Osteoblast (primary cell): ENCODE results near the gene SETD1A. TPM values are rescaled to one million over a fixed set of nuclear protein-coding genes. Genes with fewer than 3 reads are reported as not detected.
A peak's percentile ranks its signal among the peaks of the same experiment; 100 is the strongest.

Source experiments
- DNase-seq: peaks from one replicate; pipeline ENCODE4 v3.0.0; 2011; ENCODE audit warnings: low spot score, mixed read lengths; ENCODE audit not compliant: insufficient read length; ENCODE audit errors: missing footprints
- H2AFZ ChIP-seq: 2 replicates; pipeline ENCODE4 v1.6.0; 2011; ENCODE audit warnings: mild to moderate bottlenecking, low read length
- H3K27ac ChIP-seq: 2 replicates; pipeline ENCODE4 v1.5.1; 2011; ENCODE audit warnings: mild to moderate bottlenecking, low read depth, low read length, moderate library complexity
- H3K27me3 ChIP-seq: 2 replicates; pipeline ENCODE4 v1.6.0; 2012; ENCODE audit warnings: mild to moderate bottlenecking, control low read depth, inconsistent platforms, low read length, moderate library complexity; ENCODE audit not compliant: insufficient read depth
- H3K36me3 ChIP-seq: 2 replicates; pipeline ENCODE4 v1.5.1; 2011; ENCODE audit warnings: mild to moderate bottlenecking, low read length, control low read depth, moderate library complexity; ENCODE audit not compliant: insufficient read depth
- H3K4me1 ChIP-seq: 2 replicates; pipeline ENCODE4 v1.5.1; 2011; ENCODE audit warnings: mild to moderate bottlenecking, low read length, control low read depth, moderate library complexity; ENCODE audit not compliant: insufficient read depth
- H3K4me2 ChIP-seq: 2 replicates; pipeline ENCODE4 v1.6.0; 2011; ENCODE audit warnings: mild to moderate bottlenecking, low read length; ENCODE audit not compliant: insufficient read depth
- H3K4me3 ChIP-seq: fragments of 200-600 bp; sonication (generic); 3 replicates; pipeline ENCODE4 v1.5.1; 2012; ENCODE audit warnings: mild to moderate bottlenecking, low read length, inconsistent platforms; ENCODE audit not compliant: insufficient read depth
- H3K79me2 ChIP-seq: 2 replicates; pipeline ENCODE4 v1.6.0; 2012; ENCODE audit warnings: mild to moderate bottlenecking, low read length, control low read depth, inconsistent platforms; ENCODE audit not compliant: insufficient read depth
- H3K9me3 ChIP-seq: 2 replicates; pipeline ENCODE4 v1.5.1; 2011; ENCODE audit warnings: low read depth, low read length, control low read depth
- H4K20me1 ChIP-seq: 2 replicates; pipeline ENCODE4 v1.6.0; 2012; ENCODE audit warnings: mild to moderate bottlenecking, low read length, control low read depth; ENCODE audit not compliant: insufficient read depth
- total RNA-seq: library from RNA; depleted of rRNA; stranded (reverse); fragments of >200 nt; gene quantifications from 2 replicates; pipeline ENCODE4 v1.2.3, GENCODE V29; 2012
- TF ChIP-seq, protein P1 (sequence below): IDR thresholded peaks from 2 replicates; pipeline ENCODE4 v1.5.1; 2011; ENCODE audit warnings: mild to moderate bottlenecking, low read depth, low read length, moderate library complexity; ENCODE audit errors: extremely low read depth

The SETD1A gene
- total RNA-seq, 1 donor, result 2.2 TPM

- H3K36me3 ChIP-seq, result no peaks in the 10 kb centered on the region
- H3K4me3 ChIP-seq, result no peak overlapping the region
- no peak overlapping the region for H3K4me2 ChIP-seq
- H4K20me1 ChIP-seq, result no peaks in the 10 kb centered on the region
- H3K27me3 ChIP-seq, result no peaks in the 10 kb centered on the region
- no peak overlapping the region for H2AFZ ChIP-seq
- TF ChIP-seq, protein P1, sequence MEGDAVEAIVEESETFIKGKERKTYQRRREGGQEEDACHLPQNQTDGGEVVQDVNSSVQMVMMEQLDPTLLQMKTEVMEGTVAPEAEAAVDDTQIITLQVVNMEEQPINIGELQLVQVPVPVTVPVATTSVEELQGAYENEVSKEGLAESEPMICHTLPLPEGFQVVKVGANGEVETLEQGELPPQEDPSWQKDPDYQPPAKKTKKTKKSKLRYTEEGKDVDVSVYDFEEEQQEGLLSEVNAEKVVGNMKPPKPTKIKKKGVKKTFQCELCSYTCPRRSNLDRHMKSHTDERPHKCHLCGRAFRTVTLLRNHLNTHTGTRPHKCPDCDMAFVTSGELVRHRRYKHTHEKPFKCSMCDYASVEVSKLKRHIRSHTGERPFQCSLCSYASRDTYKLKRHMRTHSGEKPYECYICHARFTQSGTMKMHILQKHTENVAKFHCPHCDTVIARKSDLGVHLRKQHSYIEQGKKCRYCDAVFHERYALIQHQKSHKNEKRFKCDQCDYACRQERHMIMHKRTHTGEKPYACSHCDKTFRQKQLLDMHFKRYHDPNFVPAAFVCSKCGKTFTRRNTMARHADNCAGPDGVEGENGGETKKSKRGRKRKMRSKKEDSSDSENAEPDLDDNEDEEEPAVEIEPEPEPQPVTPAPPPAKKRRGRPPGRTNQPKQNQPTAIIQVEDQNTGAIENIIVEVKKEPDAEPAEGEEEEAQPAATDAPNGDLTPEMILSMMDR, result no peak
- no peaks in the 10 kb centered on the region for H3K79me2 ChIP-seq
- no peaks in the 10 kb centered on the region for H3K9me3 ChIP-seq
- peak; percentile 86 for DNase-seq
- no peak overlapping the region for H3K27ac ChIP-seq
- peaks cover 28% of the 10 kb centered on the region for H3K4me1 ChIP-seq
Observed at GRCh38 chr16:31005350-31006085, 48.0 kb downstream of the SETD1A start.

- DNase-seq, result peak; percentile 76
- Histone ChIP-seq H3K79me2 (no peaks in the 10 kb centered on the region), H3K27ac (no peak overlapping the region), H4K20me1 (no peaks in the 10 kb centered on the region), H3K27me3 (peaks cover under 1% of the 10 kb centered on the region), H3K4me1 (peaks cover 31% of the 10 kb centered on the region), H2AFZ (no peak overlapping the region), H3K36me3 (no peaks in the 10 kb centered on the region), H3K9me3 (no peaks in the 10 kb centered on the region), H3K4me2 (no peak overlapping the region), H3K4me3 (no peak overlapping the region)
- TF ChIP-seq, protein P1, result no peak
Observed at GRCh38 chr16:31006086-31006385, 48.5 kb downstream of the SETD1A start.

- H3K36me3 ChIP-seq, result no peaks in the 10 kb centered on the region
- H3K27me3 ChIP-seq, result peaks cover 6% of the 10 kb centered on the region
- TF ChIP-seq, protein P1, result no peak
- H3K27ac ChIP-seq, result no peak overlapping the region
- H4K20me1 ChIP-seq, result no peaks in the 10 kb centered on the region
- no peak overlapping the region for H3K4me3 ChIP-seq
- no peaks in the 10 kb centered on the region for H3K79me2 ChIP-seq
- H2AFZ ChIP-seq, result no peak overlapping the region
- peaks cover 32% of the 10 kb centered on the region for H3K4me1 ChIP-seq
- DNase-seq, result no peak
- H3K4me2 ChIP-seq, result no peak overlapping the region
- H3K9me3 ChIP-seq, result no peaks in the 10 kb centered on the region
Observed at GRCh38 chr16:31006589-31006988, 49.0 kb downstream of the SETD1A start.

- no peak overlapping the region for H3K27ac ChIP-seq
- no peak overlapping the region for H3K4me3 ChIP-seq
- no peaks in the 10 kb centered on the region for H3K9me3 ChIP-seq
- H4K20me1 ChIP-seq, result no peaks in the 10 kb centered on the region
- peaks cover 32% of the 10 kb centered on the region for H3K4me1 ChIP-seq
- no peak overlapping the region for H3K4me2 ChIP-seq
- no peak overlapping the region for H2AFZ ChIP-seq
- H3K79me2 ChIP-seq, result no peaks in the 10 kb centered on the region
- peaks cover 13% of the 10 kb centered on the region for H3K27me3 ChIP-seq
- DNase-seq, result no peak
- H3K36me3 ChIP-seq, result no peaks in the 10 kb centered on the region
- TF ChIP-seq, protein P1, result no peak
Observed at GRCh38 chr16:31007684-31008083, 50.1 kb downstream of the SETD1A start.
